HG03095 (cell line): Measurements from ENCODE around the gene ZIC1.

Experiments
- ATAC-seq: cut with Tn5 transposase; IDR thresholded peaks from one replicate; pipeline ENCODE4 v1.9.1; 2021; ENCODE audit warnings: moderate library complexity; ENCODE audit not compliant: unreplicated experiment

ZIC1 gene

DNA sequence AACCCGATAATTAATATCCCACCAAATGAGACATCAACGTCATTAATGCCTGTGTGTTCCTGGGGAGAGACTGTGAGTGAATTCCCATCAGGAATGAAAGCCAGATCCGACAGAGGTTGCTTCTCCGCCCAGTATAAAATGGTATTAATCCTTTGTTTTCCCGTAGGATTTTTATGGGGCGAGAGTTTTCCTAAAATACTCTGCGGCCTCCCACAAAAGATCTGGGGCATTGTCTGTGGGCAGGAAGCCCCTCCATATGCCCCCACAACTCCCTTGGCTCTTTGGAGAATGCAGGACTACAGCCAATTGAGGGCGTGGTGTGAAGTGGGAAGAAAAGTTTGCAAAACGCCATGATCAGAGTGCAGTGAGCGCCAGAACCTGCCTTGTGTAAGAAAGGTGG lies 29.5 kb upstream of the ZIC1 start:
- ATAC-seq, result no peak

DNA sequence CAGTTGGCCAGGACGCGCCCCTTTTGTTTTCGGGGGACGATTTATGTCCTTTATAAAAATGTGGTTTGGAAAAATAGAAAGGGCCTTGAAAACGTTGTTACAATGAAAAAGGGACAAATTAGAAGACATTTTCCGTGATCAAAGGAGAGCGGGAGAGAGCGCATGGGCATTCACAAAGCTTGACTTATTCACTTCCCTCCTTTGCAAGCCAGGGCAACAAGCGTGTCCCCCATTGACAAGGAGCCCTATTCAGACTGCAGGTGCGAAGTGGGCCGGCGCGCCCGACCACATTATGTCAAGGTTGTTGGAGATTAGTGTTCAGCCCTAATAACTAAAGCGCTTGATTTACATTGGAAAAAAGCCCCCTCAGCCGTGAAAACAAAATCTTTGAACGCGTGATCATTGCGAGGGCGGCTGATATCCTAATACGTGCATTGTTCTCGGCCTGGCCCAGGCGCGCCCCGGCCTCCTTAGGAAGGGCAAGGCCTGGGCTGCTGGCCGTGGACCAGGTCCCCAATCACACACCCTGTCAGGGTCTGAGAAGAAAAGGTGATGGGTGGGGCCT lies 28.7 kb upstream of the ZIC1 start:
- ATAC-seq, result no peak

DNA sequence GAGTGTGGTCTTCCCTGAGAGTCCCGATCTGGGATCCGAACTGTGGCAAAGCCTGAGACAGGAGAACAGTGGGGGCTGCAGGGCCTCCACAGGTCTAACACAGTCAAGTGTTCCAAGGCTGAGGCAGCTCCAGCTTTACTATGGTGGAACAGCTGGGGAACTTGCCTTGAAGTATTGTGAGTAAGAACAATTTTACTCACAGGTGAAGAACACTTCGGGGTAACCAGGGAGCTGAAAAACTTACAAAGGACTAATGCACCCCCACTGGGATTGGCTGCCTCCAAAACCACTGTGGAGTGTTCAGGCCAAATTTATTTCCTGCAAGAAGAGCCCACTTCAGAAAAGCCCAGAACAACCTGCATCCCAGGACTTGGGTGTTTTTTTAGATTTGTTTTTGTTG lies 28.2 kb upstream of the ZIC1 start:
- ATAC-seq, result no peak

DNA sequence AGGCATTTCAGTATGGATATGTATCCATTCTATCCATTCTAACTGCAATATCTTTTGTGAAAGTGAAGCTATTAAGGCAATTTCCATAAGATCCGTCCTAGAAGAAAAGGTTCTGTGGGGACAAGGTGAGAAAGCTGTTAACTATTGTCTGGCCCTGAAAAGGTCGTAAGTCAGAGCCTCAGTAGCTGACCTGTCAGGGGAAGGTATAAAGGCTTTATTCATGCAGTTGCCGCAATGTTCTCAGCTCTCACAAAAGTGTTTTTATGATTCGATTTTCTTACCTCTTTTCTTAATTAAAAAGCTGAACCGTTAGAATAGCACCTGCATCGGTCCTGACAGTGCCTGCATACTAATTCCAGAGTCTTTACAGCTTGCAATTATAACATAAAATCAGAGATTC lies 27.6 kb upstream of the ZIC1 start:
- ATAC-seq, result no peak

DNA sequence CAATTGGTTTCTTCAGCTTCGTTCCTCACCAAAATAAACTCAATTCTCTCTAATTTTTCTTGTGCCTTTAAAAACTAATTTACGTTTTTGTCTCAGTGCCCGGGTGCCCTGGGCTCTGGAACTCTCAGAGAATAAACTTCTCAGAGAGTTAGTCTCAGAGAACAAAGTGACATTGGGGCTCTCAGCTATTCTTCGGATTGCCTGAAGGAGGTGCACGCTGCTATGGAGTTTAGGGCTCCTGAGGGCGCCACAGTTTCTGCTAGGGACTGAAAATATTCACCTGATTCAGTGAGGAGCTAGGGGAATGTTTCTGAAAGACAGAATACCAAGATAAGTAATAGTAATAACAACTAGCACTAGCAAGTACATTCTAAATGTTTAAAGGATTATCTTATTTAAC lies 25.5 kb upstream of the ZIC1 start:
- no peak for ATAC-seq

DNA sequence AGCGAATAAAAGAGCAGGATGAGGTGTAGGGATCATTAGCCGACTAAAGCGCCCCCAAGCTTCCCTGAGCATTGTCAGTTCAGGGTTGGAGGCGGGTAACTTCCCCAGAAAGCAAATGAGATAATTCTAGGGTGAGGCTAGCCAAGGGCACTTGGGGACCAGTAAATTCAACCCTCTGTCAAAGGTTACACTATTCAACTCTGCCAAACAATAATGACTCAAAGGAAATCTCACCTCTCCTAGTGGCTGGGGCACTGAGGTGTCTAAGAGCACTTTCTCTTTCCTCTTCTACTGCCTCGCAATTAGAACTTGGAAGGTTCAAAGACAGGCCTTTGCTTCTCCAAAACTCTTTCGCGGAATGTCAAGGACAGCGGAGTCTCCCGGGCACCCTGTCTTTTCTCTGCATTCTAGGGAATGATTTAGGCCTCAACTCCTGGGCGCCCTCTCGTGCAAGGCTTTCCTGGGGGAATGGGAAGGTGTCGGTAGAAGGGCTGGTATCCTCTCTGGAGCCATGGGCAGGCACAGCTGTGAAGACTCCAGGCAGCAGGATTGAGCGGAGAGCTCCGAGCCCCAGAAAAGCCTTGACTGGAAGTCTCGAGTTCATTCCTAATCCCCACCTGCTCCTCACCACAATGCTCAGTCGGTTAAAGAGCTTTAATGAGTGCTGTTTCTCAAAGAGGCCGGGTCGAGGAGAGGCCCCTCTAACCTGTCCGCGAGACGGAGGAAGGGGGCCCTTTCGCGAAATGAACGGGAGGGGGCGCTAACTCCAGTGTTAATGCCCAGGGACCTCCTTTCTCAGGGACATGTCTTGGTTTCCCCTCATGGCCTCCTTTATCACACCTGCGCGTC lies 24.7 kb upstream of the ZIC1 start:
- no peak for ATAC-seq

DNA sequence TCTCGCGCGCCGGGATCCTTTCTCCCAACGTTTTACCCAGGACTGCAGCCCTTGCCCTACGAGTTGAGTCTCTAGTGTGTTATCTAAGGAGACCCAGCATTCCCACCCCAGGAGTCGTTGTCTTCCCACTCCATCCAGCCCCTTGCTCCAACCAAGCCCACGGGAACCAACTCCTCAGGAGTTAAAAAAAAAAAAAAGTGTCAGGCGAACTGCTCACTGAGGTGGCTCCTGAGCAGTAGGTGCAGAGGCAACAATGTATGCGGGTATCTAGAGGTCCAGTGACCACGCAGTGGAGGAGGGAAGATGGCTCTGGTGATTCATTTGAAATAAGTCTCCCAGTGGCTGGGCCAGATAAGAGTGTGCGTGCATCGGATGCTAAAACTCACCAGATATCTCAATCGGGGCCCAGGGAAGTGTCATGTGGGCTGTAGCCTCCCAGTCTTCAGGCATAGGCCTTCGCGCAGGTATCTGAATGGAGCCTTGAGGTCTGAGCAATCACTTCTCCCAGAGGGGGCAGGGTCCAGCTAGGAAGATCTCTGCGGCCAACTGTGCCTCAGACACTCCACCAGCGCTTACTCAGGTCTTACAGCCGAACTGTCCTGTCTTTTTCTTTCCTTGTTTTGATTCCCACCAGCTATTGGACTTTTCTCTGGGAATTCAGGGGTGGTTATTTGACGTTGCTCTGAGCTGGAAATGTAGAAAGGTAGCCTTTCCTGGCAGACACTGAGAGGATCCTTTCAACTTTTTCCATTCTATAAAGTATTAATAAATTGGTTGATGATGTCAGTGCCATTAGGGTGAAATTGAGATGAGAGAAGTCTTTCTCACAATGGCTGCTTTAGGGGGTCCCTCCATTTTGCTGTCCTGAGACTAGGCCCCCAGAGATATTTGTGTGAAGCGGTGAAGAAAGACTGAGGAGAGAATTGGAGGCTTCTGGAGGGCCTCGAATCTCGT lies 23.8 kb upstream of the ZIC1 start:
- ATAC-seq, result no peak

DNA sequence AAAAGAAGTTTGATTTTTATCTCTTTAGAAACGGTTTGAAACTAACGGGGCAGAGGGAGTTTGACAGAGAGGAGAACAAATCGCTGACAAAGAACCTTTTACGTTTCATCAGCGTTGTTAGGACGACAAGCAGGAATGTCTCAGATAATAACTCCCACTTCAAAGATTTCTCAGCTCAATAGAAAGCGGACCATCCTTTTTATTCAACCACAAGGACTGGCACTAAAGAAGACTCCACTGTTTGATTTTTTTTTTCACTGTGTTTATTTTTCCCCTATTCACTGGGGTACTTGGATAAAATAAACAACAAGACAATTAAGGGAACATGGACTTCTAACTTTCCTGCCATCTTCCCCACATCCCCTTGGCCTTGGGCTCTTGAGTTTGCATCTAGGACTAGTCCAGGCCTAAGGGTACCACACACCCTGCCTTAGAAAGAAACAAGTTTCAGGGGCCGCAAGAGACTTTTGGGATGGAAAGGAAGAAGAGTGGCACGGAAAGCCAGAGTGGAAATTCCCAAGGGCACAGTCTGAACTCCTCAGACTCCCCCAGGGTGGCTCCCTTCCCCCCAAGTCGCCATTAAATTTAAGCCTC lies 21.8 kb upstream of the ZIC1 start:
- no peak for ATAC-seq

DNA sequence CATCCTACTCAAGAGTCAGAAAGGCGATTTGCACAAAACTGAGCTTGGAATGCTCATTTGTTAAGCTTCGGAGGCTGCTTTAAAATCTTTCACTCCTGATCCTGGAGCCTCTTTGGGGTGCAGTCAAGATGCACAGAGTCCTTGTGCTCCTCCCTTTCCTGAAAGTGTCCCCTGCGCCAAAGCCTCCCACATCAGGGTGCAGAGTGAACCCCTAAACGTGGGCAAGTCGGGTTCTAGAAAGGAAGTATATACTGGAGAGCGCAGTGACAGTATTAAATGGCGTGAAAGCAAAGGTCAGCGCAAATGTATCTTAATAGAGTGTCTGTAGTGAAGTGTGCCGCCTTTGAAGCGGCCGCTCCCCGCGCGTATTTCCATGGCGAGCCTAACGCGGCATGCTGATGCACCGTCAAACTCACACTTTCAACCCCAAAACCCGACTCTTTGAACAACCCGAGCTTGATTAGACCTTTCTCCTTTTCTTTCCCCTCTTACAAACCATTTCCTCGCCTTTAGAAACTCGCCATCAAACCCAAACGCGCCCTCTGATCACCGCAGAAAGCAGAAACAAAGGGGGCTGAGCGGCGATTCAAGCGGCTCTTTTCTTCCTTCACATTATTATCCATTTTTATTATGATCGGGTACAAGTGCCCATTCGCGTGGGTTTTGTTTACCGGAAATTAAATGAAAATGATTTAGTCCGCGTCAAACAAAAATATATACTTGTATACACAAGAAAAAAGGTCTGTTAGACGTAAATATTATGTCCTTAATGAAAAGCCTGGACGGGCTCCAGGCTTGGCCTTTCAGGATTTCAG lies 21.1 kb upstream of the ZIC1 start:
- no peak for ATAC-seq

DNA sequence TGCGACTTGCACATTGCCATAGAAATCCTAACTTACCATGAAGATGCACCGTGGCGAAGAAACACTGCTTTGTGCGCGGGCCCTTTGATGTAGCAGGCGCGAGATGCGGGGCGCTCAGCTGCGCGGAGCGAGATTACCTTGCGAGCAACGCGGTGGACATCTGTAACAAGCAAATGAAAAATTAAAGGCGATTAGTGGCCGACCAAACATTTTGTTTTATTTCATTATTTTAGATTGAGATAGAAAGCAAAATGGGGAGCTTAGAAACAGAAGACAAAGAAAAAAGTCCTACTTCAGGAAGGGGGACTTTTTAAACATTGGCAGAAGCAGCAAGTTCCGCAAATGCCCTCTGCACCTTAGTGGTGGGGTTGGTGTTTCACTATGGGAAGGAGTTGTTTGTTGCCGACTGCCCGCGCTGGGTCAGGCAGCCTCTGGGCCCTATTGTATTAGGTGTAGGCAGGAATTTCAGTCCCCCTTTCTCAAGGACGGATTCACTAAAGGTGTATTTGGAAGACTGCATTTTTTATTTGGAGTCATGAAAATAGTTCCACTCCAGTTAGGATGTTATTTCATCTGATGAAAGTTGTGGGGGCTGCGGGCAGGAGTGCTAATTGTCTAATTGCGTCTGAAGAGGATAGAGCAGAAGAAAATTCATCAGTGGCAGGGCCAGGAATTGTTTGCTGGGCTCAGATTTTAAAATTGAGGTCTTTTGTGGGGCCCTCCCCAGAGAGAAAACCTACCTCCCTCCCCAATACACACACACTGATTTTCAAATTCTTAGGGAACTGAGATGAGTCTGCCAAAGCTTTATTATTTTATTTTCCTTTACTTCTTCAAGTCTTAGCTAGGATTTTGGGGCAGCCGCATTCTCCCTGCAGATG lies 20.2 kb upstream of the ZIC1 start:
- ATAC-seq, result no peak

DNA sequence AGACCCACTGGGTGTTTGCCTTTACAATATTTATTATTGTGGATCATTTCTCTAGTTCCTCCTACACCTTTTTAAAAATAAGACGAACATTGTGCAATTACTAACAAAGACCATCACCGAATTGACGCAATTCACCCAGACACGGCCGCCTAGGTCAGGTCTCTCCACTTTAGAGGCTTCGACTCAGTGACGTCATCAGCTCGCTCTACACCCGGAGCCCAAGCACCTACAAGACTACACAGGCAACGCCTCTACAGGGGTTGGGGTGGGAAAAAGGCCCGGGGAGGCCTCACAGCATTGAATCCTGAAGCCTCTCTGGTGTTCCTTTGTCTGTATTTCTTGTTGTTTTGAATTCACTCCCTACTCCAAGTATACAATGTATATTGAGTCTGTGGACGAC lies 19.4 kb upstream of the ZIC1 start:
- no peak for ATAC-seq

DNA sequence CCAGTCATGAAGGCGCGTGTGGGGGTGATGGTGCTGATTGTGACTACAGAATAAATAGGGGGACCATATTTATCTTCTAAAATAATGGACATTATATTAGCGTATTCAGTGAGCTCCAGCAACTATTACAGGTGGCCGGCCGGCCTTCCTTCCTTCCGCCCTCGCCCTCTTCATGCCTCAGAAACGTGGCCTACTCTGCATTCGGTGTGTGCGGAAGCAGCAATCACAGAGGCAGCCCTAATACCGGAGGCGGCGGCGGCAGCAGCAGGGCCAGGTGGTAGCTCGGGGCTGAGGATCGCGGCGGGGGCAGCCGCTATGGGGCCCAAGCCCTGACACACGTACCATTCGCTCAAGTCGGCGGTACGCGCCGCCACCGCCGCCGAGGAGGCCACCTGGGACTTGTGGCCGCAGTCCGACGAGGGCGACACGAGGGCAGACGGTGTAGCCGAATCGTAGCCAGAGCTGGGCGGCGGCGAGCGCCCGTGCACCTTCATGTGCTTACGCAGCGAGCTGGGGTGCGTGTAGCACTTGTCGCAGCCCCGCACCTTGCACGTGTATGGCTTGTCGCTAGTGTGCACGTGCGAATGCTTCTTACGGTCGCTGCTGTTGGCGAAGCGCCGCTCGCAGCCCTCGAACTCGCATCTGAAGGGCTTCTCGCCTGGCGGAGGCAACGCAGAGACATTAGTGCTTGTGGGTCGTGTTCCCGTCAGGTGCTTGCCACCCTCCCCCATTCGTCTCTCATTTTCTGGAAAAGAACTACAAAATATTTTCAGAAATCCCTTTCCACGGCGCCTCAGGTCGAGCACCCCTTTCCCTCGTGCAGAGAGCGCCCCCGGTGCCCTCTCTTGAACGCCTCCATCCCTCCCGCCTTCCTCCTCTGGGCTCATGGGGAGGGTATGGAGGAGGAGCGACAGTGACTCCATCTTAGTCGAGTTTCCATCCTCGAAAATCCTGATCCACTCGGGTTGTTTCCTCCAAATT lies 18.3 kb upstream of the ZIC1 start:
- ATAC-seq, result no peak

DNA sequence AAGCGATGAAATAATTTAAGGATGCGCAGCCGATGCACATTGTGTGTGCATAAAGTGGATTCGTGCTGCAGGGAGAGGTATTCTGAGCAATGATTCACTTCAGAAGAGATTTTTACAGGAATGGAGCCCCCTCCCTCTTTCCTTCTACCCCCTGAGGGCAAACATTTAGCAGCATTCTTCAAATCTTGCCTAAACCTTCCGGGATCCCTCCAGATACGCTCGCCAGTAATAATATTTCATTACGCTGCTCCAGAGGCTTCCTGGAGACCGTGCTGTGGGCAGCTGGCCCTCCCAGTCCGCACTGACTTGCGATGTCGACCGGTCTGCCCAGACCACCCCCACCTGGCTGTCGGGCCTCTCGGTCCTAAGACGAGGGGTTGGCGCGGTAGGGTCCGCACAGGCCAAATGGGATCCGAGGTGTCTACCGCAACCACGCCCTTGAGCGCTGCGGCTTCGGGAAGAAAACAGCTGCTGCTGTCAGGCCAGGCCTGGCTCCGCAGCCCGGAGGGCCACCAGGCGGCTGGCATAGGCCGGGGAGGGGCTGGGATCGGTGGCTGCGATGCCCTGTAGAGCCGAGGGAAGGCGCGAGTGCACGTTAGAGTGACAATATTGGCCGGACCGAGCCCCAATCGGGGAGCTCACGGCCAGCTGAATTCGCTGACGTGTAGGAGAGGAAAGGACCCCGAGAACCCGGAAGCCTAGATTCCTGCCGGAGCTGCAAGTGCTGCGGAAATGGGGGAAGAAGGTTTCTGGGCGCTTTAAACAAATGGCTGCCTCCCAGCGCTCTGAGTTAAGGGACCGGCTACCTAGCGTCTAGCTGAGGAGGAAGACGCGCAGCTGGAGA lies 17.2 kb upstream of the ZIC1 start:
- no peak for ATAC-seq

DNA sequence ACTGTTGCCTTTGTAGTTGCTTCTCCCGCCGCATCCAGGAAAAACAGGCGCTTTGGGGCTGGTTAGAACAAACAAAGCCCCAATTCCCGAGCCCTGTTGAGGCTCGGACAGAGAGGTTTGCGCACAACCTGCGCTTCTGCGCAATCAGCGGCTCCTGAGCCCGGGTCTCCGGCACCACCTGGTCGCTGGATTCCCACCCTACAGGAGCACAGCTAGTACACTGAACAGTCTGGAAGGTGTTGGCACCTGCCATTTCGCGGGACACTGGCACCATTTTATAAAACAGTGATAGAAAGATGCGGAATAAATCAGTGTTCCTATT lies 16.6 kb upstream of the ZIC1 start:
- ATAC-seq, result no peak

DNA sequence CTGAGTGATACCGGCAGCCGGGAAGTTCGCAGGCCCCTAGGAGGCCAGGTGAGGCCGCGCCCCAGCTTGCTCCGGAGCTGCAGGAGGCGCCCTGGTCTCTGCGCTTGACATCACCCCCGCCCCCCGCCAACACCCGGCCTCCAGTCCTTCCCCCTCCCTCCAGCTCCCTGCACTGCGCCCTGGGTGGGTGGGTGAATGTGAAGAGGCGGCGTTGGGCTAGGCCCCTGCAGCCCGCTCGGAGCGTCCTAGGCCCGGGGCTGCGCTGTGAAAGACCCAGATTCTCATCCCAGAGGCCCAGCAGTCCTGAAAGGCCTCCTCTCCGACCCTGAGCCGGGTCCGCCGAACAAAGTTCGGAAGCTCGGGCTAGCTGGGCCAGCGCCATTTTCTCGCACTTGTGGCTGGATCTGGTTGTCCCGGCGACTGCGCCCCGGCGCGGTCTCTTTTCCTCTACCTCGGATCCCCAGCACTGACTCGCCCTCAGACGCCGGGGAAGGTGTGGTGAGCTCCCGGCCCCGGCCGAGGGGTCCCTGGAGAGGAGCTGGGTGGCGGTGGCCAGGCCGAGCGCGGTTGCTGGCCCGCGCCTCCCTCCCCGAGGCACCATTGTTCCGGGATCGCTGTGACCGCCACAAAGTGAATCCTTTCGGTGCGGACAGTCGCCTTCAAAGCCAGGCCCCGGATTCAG lies 15.8 kb upstream of the ZIC1 start:
- no peak for ATAC-seq

DNA sequence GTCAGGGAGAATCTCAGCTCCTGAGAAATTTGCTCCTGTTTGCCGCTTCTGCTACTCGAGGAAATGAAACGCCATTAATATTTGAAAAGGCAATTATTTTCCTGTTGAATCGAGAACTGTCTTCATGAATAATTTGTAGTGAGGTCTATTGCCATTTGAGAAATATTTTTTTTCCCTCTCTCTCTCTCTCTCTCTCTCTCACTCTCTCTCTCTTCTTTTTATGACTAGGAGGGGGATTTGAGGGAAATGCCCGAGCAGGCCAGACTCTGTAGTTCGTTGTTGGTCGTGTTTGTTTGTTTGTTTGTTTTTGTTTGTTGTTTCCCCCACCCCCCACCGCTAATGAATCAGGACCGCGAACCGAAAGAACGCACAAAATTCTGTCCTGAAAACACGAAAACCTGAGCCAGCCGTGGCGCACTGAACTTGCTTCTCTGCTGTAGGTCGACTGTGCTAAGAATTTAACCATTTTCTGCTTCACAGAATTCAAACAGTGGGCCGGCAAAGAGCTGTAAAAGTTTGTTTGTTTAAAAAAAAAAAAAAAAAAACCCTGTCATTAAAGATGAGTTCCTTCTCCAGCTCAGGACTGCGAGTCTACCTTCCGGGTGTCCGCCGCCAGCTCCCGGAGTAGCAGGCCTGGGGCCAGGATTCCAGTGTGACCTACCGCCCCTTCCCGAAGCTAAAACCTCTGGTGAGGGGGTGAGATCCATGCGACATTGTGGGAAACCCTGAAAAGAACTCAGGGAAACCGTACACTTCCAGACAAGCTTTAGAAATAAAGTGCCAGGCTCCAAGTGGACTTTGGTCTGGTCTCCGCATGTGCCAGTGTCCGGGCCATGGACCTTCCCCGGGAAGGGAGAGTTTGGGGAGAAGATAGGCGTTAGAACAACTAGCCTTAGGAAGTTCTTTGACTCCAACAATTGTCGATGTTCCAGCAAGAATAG lies 15.0 kb upstream of the ZIC1 start:
- no peak for ATAC-seq
